Thyroid gland (tissue), 4 donors: ENCODE measurements around the gene HSFX2.

Source experiments
- CTCF ChIP-seq, 6 experiments: fragments of 200-600 bp in 3 of 6; fragments of 450-650 bp in 3 of 6; sonication (generic) in 3 of 6; IDR thresholded peaks; one replicate each; pipeline ENCODE4 v1.5.1; 2016 to 2019; ENCODE audit warnings: antibody characterized with exemption in 6 of 6, mild to moderate bottlenecking in 2 of 6, inconsistent platforms in 1 of 6, moderate library complexity in 1 of 6
- POLR2A ChIP-seq, 2 donors: fragments of 450-650 bp; IDR thresholded peaks; one replicate each; pipeline ENCODE4 v1.6.1; 2017; ENCODE audit warnings: antibody characterized with exemption in 2 of 2, mild to moderate bottlenecking in 2 of 2, moderate library complexity in 1 of 2

GRCh38 chrX:149563359-149563758, 31.8 kb downstream of the HSFX2 start:
- TF ChIP-seq CTCF (IDR thresholded peaks at IDR 0.05) (no peak), POLR2A (IDR thresholded peaks at IDR 0.05) (no peak)
